NOMO-1 treated with DMSO at 0.1 percent for 48 hours (cell line): ENCODE measurements around the gene PSMB7.

Source experiments
- DNase-seq: peaks from one replicate; lab custom pipeline; 2025; ENCODE audit not compliant: unreplicated experiment; lab: John Stamatoyannopoulos, UW

The PSMB7 gene

DNA sequence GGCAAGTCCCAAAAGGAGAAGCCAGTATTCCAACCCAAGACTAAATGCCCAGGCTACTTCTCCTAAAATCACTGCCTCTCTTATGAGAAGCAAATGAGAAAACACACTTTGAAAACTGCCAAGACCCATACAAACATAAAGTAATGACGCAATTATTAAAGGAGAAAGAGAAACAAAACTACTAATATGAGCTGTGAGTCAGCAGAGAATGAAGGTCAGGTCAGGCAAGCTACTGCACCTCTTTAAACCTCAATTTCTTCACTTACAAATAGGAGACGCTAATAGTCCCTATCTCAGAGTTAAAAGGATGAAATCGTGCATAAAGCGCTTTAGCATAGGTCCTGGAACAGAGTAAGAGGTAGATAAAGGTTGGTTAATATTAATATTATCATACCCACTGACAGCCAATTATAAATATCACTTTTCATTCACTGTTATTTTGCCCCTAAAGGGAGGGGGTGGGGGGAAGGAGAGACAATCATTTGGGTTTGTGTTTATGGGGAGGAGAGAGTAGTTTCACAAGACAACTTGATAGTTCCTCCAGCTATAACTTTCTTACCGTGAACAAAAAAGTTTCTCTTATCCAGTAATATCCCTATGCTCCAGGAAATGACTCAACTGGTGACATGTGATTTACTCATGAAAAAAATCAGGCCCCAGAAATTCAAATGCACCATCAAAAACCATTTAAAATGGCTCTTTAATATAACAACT lies 3.6 kb downstream of the PSMB7 start:
- DNase-seq = no peak

DNA sequence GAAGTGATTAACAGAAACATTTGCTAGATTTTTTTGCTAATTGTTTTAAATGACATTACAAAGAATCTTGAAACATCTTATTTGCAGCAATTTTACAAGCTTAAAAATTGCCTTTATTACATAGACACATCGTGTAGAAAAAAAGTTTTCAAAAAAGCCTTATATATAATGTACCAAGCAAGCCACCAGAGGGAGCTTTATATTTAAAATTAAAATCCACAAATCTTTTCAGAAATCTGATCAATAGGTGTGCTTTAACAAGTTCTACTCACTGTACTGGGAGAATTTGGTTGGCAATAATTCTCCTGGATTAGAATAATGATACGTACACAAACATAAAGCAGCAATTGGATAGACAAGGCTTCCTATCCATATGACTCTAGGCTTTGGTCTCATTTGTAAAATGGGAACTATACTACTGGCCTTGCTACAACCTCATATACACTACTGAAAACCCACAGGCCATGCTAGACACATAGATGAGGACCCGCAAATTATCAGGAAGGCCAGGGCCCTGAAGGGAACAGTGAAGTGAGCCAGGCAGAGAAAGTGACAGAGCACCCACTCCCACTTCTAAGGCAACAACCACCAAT lies 4.8 kb downstream of the PSMB7 start:
- no peak for DNase-seq

DNA sequence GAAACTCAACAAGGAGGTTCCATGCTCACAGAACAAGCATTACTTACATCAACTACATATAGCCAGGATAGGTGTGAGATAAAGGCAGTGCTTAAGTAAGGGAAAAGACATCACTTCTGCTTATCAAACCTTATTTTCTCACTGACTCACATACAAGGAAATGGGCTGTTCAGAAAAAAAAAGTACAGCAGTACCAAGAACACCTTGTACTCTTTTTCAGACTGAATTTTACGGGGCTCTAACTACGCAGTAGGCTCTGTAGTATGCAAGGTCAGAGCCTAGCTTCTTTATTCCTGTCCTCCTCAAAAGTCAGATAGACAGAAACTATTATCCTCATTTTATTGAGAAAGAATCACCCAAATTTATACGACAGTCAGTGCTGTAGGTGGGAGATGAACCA lies 5.8 kb downstream of the PSMB7 start:
- no peak for DNase-seq

- DNase-seq = no peak
These were observed 12.0 kb downstream of the PSMB7 start for GRCh38 chr9:124403246-124403645.

- no peak for DNase-seq
These were observed 15.0 kb downstream of the PSMB7 start for GRCh38 chr9:124399968-124400940.

DNA sequence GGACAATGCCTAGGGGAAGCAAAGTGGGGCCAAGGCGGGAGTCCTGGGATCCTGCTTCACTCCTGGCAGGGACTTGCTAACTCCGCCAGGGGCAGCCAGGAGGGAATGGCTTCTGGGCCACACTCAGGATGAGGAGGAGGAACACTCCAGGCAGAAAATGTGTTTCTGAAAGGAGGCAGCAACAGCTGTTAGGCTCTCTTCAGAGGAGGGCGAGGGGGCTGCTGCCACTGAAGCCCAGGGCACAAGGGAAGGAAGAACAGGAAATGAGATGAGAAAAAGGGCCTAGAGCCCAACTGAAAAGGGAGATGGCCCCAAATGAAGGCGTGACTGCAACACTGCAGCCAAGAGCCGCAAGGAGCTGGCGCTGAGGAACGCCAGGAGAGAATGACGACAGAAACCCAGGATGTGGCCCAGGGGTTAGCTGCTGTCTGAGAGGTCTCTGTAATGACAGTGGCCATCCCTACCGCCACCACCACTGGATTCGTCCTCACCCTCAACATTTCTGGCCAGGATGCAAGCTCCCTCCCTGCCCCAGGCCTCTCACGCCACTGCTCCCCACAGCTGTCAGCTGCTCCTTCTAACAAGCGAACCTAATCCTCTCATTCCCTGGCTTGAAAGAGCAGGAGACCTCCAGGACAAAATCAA lies 15.8 kb downstream of the PSMB7 start:
- no peak for DNase-seq

DNA sequence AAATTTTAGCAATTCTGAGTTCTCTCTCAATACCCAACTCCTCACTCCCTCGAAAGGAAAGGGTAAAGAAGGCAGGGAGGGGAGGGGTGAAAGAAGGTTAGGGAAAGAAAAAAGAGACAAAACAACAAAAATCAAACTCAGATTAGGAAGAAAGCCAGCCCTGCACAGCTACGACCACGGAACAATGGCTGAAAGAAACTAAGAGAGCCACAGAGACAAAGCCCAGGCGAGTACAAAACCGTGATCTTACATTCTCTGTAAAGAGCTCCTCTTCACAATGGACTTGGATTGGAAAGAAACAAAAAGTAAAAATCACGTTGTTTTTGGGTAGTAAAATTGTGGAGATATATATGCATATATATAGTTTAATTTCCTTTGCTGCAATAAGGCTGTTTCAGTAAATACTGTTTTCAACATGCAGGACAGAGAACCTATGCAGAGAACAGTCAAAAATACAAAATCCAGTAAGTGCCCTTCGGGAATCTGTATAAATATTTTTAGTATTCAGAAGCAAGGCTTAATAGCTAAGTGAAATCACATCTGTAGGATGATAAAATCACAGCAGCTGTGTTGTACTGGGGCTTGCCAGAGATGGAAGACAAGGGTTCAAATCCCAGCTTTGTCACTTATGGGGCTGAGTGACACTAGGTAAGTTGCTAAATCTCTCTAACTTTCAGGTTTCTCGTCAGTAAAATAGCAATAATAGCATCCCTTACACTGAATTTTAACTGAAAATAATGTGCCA lies 16.9 kb downstream of the PSMB7 start:
- DNase-seq = no peak

GRCh38 chr9:124395826-124396225 lies 19.4 kb downstream of the PSMB7 start:
- DNase-seq = no peak

- DNase-seq = no peak
These were observed 20.6 kb downstream of the PSMB7 start for GRCh38 chr9:124394596-124394995.

DNA sequence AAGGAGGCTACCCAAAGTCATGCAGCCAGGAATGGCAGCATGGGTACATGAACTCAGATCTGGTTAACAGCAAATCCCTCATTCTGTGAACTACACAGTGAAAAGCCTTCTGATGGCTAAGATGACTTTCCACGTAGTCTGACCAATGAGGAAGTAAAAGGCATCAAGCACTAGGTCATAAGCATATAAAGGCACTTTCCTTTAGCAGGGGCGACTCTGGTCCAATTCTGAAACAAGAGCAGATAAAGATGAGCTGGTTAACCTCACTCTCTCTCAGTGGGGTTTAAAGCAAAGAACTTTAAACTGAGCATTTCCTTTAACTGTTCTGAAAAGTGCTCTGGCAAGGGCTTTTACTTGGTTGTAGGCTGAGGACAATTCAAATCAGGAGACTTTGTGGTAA lies 21.1 kb downstream of the PSMB7 start:
- DNase-seq = peak; percentile 66

DNA sequence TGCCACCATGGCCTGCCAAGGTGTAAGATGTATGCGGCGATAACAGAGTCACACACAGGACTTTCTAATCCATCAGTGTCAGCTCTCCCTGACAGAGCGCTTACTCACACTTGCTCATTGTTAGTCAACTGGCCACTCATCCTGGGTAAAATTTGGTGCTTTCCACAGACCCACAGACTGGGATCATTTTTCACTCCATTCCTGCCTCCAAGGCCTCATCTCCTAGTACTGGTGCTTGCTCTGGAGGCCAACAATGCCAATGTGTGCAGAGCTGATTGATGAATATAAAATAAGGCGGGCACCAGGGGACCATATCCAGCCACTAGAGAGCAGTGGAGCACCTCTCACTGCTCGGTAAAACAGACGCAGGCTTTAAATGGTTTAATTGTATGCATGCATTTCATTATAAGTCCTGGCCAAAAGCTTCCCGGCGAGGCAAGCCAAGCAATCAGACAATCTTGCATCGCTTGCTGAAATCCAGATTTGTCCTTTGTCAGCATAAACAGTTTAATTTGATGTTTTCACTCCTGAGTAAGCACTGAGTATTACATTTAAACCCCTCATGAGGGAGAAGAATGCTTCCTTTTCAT lies 22.3 kb downstream of the PSMB7 start:
- peak; percentile 66 for DNase-seq

- DNase-seq = peak; percentile 95
These were observed 22.9 kb downstream of the PSMB7 start for GRCh38 chr9:124392254-124392870.

DNA sequence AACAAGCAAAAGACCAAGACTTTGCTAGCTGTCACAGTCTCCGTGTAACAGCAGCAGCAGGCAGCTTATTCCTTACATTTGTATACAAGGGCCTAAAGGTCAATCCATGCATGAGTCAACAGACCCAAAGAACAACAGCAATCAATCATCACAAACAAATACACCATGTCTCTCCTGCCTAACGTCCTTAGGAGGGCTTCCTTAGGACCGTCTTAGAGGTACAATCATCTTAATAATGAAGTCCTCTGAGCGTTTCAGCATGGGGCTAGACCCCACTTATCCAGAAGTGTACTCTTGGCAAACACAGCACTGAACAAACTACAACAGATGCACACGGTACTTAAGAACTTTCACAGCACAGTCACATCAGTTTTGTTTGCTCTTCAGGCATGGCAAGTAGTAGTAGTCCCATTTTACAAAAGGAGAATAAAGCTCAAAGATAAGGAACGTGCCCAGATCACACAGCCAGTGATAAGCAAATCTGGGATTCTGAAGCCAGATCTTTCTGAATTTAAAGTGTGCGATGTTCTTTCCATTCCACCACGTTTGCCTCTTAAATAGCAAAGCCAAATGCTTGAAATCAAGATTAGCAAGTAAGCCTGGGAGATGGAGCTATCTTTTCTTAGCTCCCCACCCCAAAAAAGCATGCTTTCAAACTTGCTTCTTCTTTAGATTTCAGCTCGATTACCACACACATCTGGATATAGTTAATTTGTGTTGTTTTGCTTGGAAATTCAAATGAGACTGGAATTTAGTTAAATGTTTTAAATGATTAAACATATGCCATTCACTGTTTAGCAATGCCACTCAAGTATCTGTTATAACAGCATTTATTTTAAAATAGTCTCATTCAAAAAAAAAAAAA lies 24.2 kb downstream of the PSMB7 start:
- no peak for DNase-seq

- DNase-seq = no peak
These were observed 25.9 kb downstream of the PSMB7 start for GRCh38 chr9:124389146-124389939.

DNA sequence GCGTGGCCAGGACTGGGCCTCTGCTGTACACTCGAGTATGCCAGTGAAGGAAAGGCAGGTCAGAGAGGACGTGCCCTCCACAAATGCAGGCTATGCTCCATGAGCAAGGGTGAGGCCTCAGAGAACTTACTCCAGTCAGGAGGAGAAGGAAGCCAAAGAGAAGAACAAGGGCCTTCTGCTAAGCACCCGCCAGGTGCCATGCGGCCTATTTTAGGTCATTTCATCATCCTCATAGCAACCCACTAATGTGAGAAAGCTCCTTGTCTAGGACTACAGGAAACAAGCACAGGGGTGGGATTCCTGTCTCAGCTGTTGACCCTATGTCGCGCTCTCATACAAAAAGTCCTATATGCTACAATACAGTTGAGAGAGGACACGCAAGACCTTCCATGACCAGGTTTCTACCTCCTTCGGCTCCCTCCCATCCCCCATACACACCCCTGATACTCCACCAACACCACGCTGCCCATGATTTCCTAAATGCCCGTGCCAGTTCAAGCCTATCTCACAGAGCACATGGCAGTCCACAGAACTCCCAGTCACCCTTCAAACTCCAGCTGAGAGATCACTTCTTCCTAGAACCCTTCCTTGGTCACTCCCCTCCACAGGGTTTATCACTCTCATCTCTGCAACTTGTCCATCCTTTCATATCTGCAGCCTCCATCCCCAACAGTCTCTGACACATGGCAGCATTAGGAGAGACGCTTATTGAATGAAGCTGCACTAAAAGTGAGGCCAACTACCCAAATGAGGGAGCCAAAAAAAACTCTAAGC lies 26.8 kb downstream of the PSMB7 start:
- no peak for DNase-seq

DNA sequence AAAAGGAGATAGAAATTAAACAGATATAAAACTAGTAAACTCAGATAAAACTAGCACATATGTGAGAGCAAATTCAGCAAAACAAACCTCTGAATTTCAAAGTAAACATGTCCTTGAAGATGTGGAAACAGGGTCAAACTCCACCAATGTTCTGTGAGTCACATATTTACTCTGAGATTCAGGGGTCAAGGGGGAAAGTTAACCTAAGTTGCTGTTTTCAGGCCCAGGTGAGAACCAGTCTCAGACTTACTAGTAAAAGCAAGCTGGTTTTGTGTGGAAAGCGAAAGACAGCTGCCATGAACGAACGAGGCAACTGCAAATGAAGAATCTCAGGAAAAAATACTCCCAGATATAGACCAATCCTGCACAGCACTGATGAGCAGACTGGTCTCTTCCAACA lies 29.0 kb downstream of the PSMB7 start:
- DNase-seq = no peak

DNA sequence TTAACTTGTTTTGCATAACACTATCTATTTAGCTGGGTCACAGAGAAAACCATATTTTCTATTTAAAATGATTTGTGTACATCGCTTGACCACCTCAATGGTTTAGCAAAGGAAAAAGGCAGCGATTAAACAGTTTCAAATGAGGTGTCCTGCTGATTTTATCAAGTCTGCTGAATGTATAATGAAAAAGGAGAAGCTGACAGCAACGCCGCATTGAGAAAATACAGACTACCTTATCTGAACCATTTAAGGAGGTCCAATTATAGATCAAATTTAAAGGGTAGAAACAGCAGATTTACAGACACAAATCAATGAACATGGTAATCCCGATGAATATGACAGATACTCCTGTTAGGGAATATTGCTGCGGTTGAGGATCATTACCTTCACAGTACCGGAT lies 29.6 kb downstream of the PSMB7 start:
- DNase-seq = no peak
